ENCODE measurements around the gene ARHGAP15.

ARHGAP15 gene

GRCh38 chr2:143689541-143689940 lies 560.3 kb downstream of the ARHGAP15 start:
- Histone ChIP-seq H3K79me2 (ENCODE audit: insufficient read depth, low read depth) (no peaks in the 10 kb centered on the region), H3K4me2 (no peak overlapping the region), H2AFZ (ENCODE audit: low read depth) (no peak overlapping the region), H3K27me3 (ENCODE audit: insufficient read depth, low read depth) (no peaks in the 10 kb centered on the region), H3K4me3 (IDR thresholded peaks at IDR 0.05; ENCODE audit: insufficient read depth, low read depth, low read length) (no peak overlapping the region), H3K9ac (no peak overlapping the region), H3K4me1 (ENCODE audit: low read depth, poor library complexity, severe bottlenecking) (no peaks in the 10 kb centered on the region), H4K20me1 (ENCODE audit: insufficient read depth) (no peaks in the 10 kb centered on the region), H3K27ac (no peak overlapping the region), H3K36me3 (ENCODE audit: insufficient read depth) (no peaks in the 10 kb centered on the region)
- TF ChIP-seq, protein P1, sequence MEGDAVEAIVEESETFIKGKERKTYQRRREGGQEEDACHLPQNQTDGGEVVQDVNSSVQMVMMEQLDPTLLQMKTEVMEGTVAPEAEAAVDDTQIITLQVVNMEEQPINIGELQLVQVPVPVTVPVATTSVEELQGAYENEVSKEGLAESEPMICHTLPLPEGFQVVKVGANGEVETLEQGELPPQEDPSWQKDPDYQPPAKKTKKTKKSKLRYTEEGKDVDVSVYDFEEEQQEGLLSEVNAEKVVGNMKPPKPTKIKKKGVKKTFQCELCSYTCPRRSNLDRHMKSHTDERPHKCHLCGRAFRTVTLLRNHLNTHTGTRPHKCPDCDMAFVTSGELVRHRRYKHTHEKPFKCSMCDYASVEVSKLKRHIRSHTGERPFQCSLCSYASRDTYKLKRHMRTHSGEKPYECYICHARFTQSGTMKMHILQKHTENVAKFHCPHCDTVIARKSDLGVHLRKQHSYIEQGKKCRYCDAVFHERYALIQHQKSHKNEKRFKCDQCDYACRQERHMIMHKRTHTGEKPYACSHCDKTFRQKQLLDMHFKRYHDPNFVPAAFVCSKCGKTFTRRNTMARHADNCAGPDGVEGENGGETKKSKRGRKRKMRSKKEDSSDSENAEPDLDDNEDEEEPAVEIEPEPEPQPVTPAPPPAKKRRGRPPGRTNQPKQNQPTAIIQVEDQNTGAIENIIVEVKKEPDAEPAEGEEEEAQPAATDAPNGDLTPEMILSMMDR (conservative IDR thresholded peaks at IDR 0.05; ENCODE audit: low read depth, low read length), result no peak

DNA sequence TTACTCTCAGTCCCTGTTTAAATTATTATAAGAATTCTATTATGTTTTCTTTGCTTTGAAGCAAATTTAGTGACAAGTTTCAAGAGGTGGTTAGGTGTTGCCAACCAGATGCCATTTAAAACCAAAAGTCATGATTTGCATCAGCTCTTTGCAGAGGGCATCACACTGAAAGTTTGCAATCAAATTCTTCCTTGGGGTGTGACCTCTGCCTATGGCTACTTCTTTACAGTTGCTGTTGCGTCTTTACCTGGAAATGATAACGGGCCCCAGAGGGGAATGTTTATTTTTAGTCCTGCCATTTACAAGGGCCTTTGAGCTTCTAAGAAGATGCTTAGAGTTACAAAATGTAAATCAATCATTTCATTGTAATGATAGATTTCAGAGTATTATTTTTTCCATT lies 561.0 kb downstream of the ARHGAP15 start:
- no peaks in the 10 kb centered on the region for H4K20me1 ChIP-seq (ENCODE audit: insufficient read depth)

DNA sequence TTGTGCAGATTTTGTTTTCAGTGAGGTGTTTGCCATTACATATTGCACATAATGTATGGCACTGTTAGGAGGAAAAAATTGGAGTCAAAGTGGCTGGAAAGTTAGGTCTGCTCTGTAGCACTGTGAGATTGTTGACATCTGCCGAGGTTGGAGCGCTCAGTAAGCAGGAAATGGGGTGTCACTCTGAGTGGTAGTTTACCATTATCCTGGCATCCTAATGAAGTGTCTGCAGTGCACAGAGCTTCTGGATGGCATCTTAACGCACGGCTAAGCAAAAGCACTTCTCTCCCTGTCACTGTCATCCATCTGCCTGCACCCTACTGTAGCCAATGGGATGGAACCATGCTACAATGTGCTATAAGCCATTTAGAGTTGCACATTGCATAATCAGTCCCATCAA lies 561.9 kb downstream of the ARHGAP15 start:
- no peaks in the 10 kb centered on the region for H4K20me1 ChIP-seq (ENCODE audit: insufficient read depth)
- no peak overlapping the region for H3K4me2 ChIP-seq
- H3K27me3 ChIP-seq (ENCODE audit: insufficient read depth, low read depth), result no peaks in the 10 kb centered on the region
- H3K4me1 ChIP-seq (ENCODE audit: low read depth, poor library complexity, severe bottlenecking), result no peaks in the 10 kb centered on the region
- TF ChIP-seq, protein P1 (conservative IDR thresholded peaks at IDR 0.05; ENCODE audit: low read depth, low read length), result no peak
- no peaks in the 10 kb centered on the region for H3K36me3 ChIP-seq (ENCODE audit: insufficient read depth)
- H3K79me2 ChIP-seq (ENCODE audit: insufficient read depth, low read depth), result no peaks in the 10 kb centered on the region
- H3K4me3 ChIP-seq (IDR thresholded peaks at IDR 0.05; ENCODE audit: insufficient read depth, low read depth, low read length), result no peak overlapping the region
- H3K27ac ChIP-seq, result no peak overlapping the region
- H2AFZ ChIP-seq (ENCODE audit: low read depth), result no peak overlapping the region
- H3K9ac ChIP-seq, result no peak overlapping the region

More for the DNA sequence above, 561.0 kb downstream of the ARHGAP15 start:
- Histone ChIP-seq H3K36me3 (ENCODE audit: insufficient read depth) (no peaks in the 10 kb centered on the region), H3K9ac (no peak overlapping the region), H3K27me3 (ENCODE audit: insufficient read depth, low read depth) (no peaks in the 10 kb centered on the region), H3K27ac (no peak overlapping the region), H2AFZ (ENCODE audit: low read depth) (no peak overlapping the region), H3K79me2 (ENCODE audit: insufficient read depth, low read depth) (no peaks in the 10 kb centered on the region), H3K4me3 (IDR thresholded peaks at IDR 0.05; ENCODE audit: insufficient read depth, low read depth, low read length) (no peak overlapping the region), H3K4me2 (no peak overlapping the region), H3K4me1 (ENCODE audit: low read depth, poor library complexity, severe bottlenecking) (no peaks in the 10 kb centered on the region)
- TF ChIP-seq, protein P1 (conservative IDR thresholded peaks at IDR 0.05; ENCODE audit: low read depth, low read length), result no peak

- Histone ChIP-seq H3K4me1 (ENCODE audit: low read depth, poor library complexity, severe bottlenecking) (no peaks in the 10 kb centered on the region), H3K9ac (no peak overlapping the region), H2AFZ (ENCODE audit: low read depth) (no peak overlapping the region), H3K27ac (no peak overlapping the region), H4K20me1 (ENCODE audit: insufficient read depth) (no peaks in the 10 kb centered on the region), H3K36me3 (ENCODE audit: insufficient read depth) (no peaks in the 10 kb centered on the region), H3K79me2 (ENCODE audit: insufficient read depth, low read depth) (no peaks in the 10 kb centered on the region), H3K4me3 (IDR thresholded peaks at IDR 0.05; ENCODE audit: insufficient read depth, low read depth, low read length) (no peak overlapping the region), H3K27me3 (ENCODE audit: insufficient read depth, low read depth) (no peaks in the 10 kb centered on the region), H3K4me2 (no peak overlapping the region)
- TF ChIP-seq, protein P1 (conservative IDR thresholded peaks at IDR 0.05; ENCODE audit: low read depth, low read length), result no peak
These were observed 562.9 kb downstream of the ARHGAP15 start for GRCh38 chr2:143692162-143692561.

Measured in KMS-11 (cell line).